GM12878 (cell line): ENCODE measurements around the gene VIPAS39. TPM values are rescaled to one million over a fixed set of nuclear protein-coding genes. Genes with fewer than 3 reads are reported as not detected.

ENCODE experiments used
- BACH1 ChIP-seq: fragments of 450-650 bp; IDR thresholded peaks from 2 replicates; pipeline ENCODE4 v1.6.1; 2017; ENCODE audit warnings: mild to moderate bottlenecking, borderline replicate concordance
- BRCA1 ChIP-seq: IDR thresholded peaks from 2 replicates; pipeline ENCODE4 v1.6.1; 2011; ENCODE audit warnings: low read depth, low read length, improper control_type of control experiment
- E4F1 ChIP-seq: fragments of 450-650 bp; IDR thresholded peaks from 2 replicates; pipeline ENCODE4 v1.6.1; 2018; ENCODE audit warnings: borderline replicate concordance, mild to moderate bottlenecking; ENCODE audit not compliant: partially characterized antibody
- MAX ChIP-seq: IDR thresholded peaks from 2 replicates; pipeline ENCODE4 v1.6.1; 2012; ENCODE audit warnings: low read depth, low read length, improper control_type of control experiment
- MTA2 ChIP-seq: fragments of 450-650 bp; IDR thresholded peaks from 2 replicates; pipeline ENCODE4 v1.6.1; 2016; ENCODE audit warnings: low read depth, mild to moderate bottlenecking, moderate library complexity
- SUPT20H ChIP-seq: IDR thresholded peaks from 2 replicates; pipeline ENCODE4 v1.6.1; 2011; ENCODE audit warnings: low read depth, mild to moderate bottlenecking, low read length, moderate library complexity, borderline replicate concordance; ENCODE audit not compliant: control insufficient read depth
- ZBED1 ChIP-seq: IDR thresholded peaks from 2 replicates; pipeline ENCODE4 v1.6.1; 2016; ENCODE audit warnings: borderline replicate concordance
- ZBTB11 ChIP-seq: fragments of 450-650 bp; formaldehyde crosslinking; IDR thresholded peaks from 2 replicates; pipeline ENCODE4 v1.5.0; 2022; ENCODE audit warnings: mild to moderate bottlenecking, missing genetic modification characterization
- ZNF384 ChIP-seq: IDR thresholded peaks from 2 replicates; pipeline ENCODE4 v1.6.1; 2012; ENCODE audit warnings: low read depth, mild to moderate bottlenecking, low read length, improper control_type of control experiment, borderline replicate concordance
- polyA plus RNA-seq, 11 experiments: library from polyadenylated mRNA; depleted of rRNA in 4 of 11; unstranded in 6 of 11; stranded (reverse) in 5 of 11; fragments of >200 nt; fragmentation: Nextera tagmentation in 4 of 11; fragmentation: Illumina TruSeq in 1 of 11; extraction: Ambion mirVana in 4 of 11; extraction: Trizol in 1 of 11; gene quantifications; 1 replicate in 1 of 11; 2 replicates in 10 of 11; pipeline versions ENCODE4 v1.2.1 to v1.2.3, GENCODE V29; 2011 to 2016; ENCODE audit warnings: inconsistent platforms in 2 of 11, missing spikeins in 2 of 11, low read depth in 1 of 11
- total RNA-seq, 4 experiments: library from RNA; depleted of rRNA in 3 of 4; stranded (reverse); fragments of >200 nt in 3 of 4; fragmentation: Illumina TruSeq in 1 of 4; extraction: Trizol in 1 of 4; gene quantifications; 2 replicates each; pipeline versions ENCODE4 v1.2.1 to v1.2.3, GENCODE V29; 2013 to 2021
- TF ChIP-seq, protein P1 (sequence below): fragments of 450-650 bp; IDR thresholded peaks from 2 replicates; pipeline ENCODE4 v1.6.1; 2016; ENCODE audit warnings: mild to moderate bottlenecking, moderate library complexity, borderline replicate concordance
- TF ChIP-seq, protein P2 (sequence below): IDR thresholded peaks from 2 replicates; pipeline ENCODE4 v1.6.1; 2012; ENCODE audit warnings: improper control_type of control experiment, low read depth, low read length; ENCODE audit not compliant: insufficient replicate concordance

Gene VIPAS39
- total and polyA plus RNA-seq, 10 of the 15 experiments (the other 5 are each of a cell fraction or from before 2014, with no cell fraction given): 6.7 to 38.8 (median 18.5) TPM

- TF ChIP-seq E4F1 (peak; percentile 67), ZBTB11 (CRISPR knock-in tag) (peak; percentile 83), ZBED1 (no peak), BRCA1 (peak; percentile 71), MAX (peak; percentile 61; the same call in 1 of the 2 replicates), ZNF384 (no peak), BACH1 (peak; percentile 50; the same call in 1 of the 2 replicates), MTA2 (peak; percentile 37; the same call in 1 of the 2 replicates), SUPT20H (no peak)
- TF ChIP-seq, protein P1, sequence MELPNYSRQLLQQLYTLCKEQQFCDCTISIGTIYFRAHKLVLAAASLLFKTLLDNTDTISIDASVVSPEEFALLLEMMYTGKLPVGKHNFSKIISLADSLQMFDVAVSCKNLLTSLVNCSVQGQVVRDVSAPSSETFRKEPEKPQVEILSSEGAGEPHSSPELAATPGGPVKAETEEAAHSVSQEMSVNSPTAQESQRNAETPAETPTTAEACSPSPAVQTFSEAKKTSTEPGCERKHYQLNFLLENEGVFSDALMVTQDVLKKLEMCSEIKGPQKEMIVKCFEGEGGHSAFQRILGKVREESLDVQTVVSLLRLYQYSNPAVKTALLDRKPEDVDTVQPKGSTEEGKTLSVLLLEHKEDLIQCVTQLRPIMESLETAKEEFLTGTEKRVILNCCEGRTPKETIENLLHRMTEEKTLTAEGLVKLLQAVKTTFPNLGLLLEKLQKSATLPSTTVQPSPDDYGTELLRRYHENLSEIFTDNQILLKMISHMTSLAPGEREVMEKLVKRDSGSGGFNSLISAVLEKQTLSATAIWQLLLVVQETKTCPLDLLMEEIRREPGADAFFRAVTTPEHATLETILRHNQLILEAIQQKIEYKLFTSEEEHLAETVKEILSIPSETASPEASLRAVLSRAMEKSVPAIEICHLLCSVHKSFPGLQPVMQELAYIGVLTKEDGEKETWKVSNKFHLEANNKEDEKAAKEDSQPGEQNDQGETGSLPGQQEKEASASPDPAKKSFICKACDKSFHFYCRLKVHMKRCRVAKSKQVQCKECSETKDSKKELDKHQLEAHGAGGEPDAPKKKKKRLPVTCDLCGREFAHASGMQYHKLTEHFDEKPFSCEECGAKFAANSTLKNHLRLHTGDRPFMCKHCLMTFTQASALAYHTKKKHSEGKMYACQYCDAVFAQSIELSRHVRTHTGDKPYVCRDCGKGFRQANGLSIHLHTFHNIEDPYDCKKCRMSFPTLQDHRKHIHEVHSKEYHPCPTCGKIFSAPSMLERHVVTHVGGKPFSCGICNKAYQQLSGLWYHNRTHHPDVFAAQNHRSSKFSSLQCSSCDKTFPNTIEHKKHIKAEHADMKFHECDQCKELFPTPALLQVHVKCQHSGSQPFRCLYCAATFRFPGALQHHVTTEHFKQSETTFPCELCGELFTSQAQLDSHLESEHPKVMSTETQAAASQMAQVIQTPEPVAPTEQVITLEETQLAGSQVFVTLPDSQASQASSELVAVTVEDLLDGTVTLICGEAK: peak; percentile 99
- TF ChIP-seq, protein P2, sequence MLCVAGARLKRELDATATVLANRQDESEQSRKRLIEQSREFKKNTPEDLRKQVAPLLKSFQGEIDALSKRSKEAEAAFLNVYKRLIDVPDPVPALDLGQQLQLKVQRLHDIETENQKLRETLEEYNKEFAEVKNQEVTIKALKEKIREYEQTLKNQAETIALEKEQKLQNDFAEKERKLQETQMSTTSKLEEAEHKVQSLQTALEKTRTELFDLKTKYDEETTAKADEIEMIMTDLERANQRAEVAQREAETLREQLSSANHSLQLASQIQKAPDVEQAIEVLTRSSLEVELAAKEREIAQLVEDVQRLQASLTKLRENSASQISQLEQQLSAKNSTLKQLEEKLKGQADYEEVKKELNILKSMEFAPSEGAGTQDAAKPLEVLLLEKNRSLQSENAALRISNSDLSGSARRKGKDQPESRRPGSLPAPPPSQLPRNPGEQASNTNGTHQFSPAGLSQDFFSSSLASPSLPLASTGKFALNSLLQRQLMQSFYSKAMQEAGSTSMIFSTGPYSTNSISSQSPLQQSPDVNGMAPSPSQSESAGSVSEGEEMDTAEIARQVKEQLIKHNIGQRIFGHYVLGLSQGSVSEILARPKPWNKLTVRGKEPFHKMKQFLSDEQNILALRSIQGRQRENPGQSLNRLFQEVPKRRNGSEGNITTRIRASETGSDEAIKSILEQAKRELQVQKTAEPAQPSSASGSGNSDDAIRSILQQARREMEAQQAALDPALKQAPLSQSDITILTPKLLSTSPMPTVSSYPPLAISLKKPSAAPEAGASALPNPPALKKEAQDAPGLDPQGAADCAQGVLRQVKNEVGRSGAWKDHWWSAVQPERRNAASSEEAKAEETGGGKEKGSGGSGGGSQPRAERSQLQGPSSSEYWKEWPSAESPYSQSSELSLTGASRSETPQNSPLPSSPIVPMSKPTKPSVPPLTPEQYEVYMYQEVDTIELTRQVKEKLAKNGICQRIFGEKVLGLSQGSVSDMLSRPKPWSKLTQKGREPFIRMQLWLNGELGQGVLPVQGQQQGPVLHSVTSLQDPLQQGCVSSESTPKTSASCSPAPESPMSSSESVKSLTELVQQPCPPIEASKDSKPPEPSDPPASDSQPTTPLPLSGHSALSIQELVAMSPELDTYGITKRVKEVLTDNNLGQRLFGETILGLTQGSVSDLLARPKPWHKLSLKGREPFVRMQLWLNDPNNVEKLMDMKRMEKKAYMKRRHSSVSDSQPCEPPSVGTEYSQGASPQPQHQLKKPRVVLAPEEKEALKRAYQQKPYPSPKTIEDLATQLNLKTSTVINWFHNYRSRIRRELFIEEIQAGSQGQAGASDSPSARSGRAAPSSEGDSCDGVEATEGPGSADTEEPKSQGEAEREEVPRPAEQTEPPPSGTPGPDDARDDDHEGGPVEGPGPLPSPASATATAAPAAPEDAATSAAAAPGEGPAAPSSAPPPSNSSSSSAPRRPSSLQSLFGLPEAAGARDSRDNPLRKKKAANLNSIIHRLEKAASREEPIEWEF: no peak
Measured at GRCh38 chr14:77457522-77458248, at the start of gene VIPAS39, which contains the start of gene AHSA1 (continued).
